ENCODE results near the gene SIK2. TPM values are rescaled to one million over a fixed set of nuclear protein-coding genes. Genes with fewer than 3 reads are reported as not detected.

Gene SIK2
- polyA plus RNA-seq, 1 experiment: 23.4 TPM

DNA sequence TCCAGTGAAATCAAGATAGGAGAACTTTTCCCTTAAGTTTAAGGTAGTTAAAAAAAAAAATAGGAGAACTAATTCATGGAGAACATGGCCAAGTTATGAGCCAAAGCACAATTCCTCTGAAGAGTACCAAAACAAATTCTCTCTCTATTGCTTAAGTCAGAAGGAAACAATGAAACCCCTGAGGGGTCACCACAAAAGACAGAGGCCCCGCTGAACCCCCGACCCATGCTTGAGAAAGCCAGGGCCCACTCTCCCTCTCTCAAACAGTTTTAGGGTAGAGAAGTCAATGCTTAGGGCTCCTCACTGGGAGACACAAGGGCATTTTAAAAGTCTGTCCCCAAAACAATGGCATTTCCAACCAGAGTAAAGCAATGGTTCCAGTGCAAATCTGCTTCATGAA lies 137.1 kb downstream of the SIK2 start:
- POLR2A ChIA-PET: interaction anchor here (0.6 kb wide), 1 partner anchor 75 kb away, joined by 5 read pairs; no protein-coding TSS in a partner anchor
- no peaks in the 10 kb centered on the region for H3K9me3 ChIP-seq (ENCODE audit: control insufficient read depth, insufficient read depth, low read length)
- CTCF ChIA-PET: no interaction called here

DNA sequence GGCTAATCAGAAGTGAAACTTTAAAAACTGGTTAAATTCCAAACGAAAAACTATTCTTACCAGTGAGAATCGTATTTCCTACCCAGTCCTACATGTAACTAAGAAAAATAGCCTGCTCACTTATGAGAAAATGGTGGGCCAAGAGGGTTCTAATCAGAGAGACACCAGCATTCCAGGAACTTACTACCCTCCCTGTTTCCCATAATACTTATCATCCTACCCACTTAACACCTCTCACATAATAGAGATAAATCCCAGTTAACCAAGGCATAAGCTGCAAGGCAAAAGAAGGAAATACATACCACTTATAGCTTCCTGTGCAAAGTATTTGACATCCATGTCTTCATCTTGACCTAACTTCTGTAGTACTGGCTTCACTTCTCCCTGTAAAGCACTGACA lies 139.5 kb downstream of the SIK2 start:
- CTCF ChIA-PET: interaction anchor here (1.6 kb wide), 1 partner anchor 35 kb away, joined by 4 read pairs; no protein-coding TSS in a partner anchor
- H3K27ac ChIP-seq (ENCODE audit: low read depth, low read length): no peak overlapping the region
- no peaks in the 10 kb centered on the region for H3K9me3 ChIP-seq (ENCODE audit: control insufficient read depth, insufficient read depth, low read length)
- no peak for DNase-seq (ENCODE audit: low read depth, low spot score)
- TF ChIP-seq, protein P1, sequence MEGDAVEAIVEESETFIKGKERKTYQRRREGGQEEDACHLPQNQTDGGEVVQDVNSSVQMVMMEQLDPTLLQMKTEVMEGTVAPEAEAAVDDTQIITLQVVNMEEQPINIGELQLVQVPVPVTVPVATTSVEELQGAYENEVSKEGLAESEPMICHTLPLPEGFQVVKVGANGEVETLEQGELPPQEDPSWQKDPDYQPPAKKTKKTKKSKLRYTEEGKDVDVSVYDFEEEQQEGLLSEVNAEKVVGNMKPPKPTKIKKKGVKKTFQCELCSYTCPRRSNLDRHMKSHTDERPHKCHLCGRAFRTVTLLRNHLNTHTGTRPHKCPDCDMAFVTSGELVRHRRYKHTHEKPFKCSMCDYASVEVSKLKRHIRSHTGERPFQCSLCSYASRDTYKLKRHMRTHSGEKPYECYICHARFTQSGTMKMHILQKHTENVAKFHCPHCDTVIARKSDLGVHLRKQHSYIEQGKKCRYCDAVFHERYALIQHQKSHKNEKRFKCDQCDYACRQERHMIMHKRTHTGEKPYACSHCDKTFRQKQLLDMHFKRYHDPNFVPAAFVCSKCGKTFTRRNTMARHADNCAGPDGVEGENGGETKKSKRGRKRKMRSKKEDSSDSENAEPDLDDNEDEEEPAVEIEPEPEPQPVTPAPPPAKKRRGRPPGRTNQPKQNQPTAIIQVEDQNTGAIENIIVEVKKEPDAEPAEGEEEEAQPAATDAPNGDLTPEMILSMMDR (IDR thresholded peaks at IDR 0.05; ENCODE audit: low read depth, low read length): no peak
- POLR2A ChIA-PET: no interaction called here
- H3K4me3 ChIP-seq (ENCODE audit: low read depth, low read length): no peak overlapping the region
- no peaks in the 10 kb centered on the region for H3K27me3 ChIP-seq (ENCODE audit: control insufficient read depth, insufficient read depth, low read length)

More for the DNA sequence above, 137.1 kb downstream of the SIK2 start:
- no peak overlapping the region for H3K27ac ChIP-seq (ENCODE audit: low read depth, low read length)
- TF ChIP-seq, protein P1 (IDR thresholded peaks at IDR 0.05; ENCODE audit: low read depth, low read length): no peak
- no peaks in the 10 kb centered on the region for H3K27me3 ChIP-seq (ENCODE audit: control insufficient read depth, insufficient read depth, low read length)
- no peak overlapping the region for H3K4me3 ChIP-seq (ENCODE audit: low read depth, low read length)
- DNase-seq (ENCODE audit: low read depth, low spot score): no peak

DNA sequence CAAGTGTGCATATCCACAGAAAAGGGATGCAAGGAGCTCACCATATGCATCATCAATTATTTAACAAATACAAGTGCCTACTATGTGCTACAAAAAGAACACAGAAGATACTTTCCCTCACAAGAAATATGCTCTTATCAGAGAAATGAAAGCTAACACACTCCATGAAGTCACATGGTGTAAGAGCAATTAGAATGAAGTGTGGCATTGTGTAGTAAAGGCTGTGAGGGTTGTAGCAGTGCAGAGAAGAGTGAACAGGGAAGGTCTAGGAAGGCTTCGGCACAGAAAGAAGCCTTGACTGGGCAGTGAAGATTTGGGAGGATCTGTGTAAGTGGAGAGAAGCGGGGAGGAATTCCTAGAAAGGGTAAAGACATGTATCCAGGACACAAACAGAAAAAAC lies 141.5 kb downstream of the SIK2 start:
- H3K27me3 ChIP-seq (ENCODE audit: control insufficient read depth, insufficient read depth, low read length): no peaks in the 10 kb centered on the region
- no peak overlapping the region for H3K4me3 ChIP-seq (ENCODE audit: low read depth, low read length)
- CTCF ChIA-PET: interaction anchor here (1.0 kb wide), 1 partner anchor 139 kb away, joined by 5 read pairs; no protein-coding TSS in a partner anchor
- POLR2A ChIA-PET: interaction anchor here (0.7 kb wide), 1 partner anchor 9 kb away, joined by 3 read pairs; no protein-coding TSS in a partner anchor
- no peak overlapping the region for H3K27ac ChIP-seq (ENCODE audit: low read depth, low read length)
- no peak for DNase-seq (ENCODE audit: low read depth, low spot score)
- TF ChIP-seq, protein P1 (IDR thresholded peaks at IDR 0.05; ENCODE audit: low read depth, low read length): no peak
- H3K9me3 ChIP-seq (ENCODE audit: control insufficient read depth, insufficient read depth, low read length): no peaks in the 10 kb centered on the region

DNA sequence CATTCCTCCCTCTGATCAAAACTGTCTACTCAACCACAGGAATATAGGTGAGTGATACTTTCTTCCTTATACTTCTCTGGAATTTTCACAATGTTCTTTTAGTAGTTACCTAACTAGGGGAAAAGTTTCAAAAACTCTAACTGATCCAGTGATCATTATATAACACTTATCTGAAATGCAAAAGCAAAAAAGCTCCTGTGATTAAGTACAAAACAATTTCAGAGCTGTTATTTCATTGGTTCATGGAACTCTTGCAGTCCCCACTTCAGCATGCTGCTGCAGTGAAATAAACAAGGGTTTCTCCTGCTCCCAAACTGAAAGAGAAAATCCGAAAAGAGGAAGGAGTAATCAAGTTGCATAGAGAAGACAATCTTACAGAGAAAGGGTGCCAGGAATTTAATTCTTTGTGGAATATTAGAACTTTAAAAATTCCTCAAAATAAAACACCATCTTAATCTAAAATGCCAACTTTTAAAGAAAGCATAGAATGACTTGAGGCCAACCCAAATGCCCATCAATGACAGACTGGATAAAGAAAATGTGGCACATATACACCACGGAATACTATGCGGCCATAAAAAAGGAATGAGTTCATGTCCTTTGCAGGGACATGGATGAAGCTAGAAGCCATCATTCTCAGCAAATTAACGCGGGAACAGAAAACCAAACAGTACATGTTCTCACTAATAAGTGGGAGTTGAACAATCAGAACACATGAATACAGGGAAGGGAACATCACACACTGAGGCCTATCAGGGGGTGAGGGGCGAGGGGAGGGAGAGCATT lies 143.7 kb downstream of the SIK2 start:
- Histone ChIP-seq H3K27ac (ENCODE audit: low read depth, low read length) (peak overlapping the region; percentile 68), H3K27me3 (ENCODE audit: control insufficient read depth, insufficient read depth, low read length) (no peaks in the 10 kb centered on the region), H3K9me3 (ENCODE audit: control insufficient read depth, insufficient read depth, low read length) (no peaks in the 10 kb centered on the region), H3K4me3 (ENCODE audit: low read depth, low read length) (no peak overlapping the region)
- ChIA-PET CTCF (interaction anchor here (1.1 kb wide), 1 partner anchor 142 kb away, joined by 4 read pairs; no protein-coding TSS in a partner anchor), POLR2A (interaction anchor here (1.0 to 2.1 kb wide), 2 partner anchors 10 to 11 kb away, joined by 4 to 6 read pairs; no protein-coding TSS in a partner anchor)
- TF ChIP-seq, protein P1 (IDR thresholded peaks at IDR 0.05; ENCODE audit: low read depth, low read length): no peak
- DNase-seq (ENCODE audit: low read depth, low spot score): no peak
